IPS-NIHi7 (cell line): ENCODE results near the gene PRND.
"Not testable (repeated sequence)": the region's sequence is repeated elsewhere in the genome, so short reads cannot be mapped to it uniquely, and the experiment has no call there.

ENCODE experiments used
- DNase-seq: peaks from one replicate; pipeline ENCODE4 v3.0.0; 2012; ENCODE audit warnings: mixed read lengths; ENCODE audit errors: extremely low spot score

Gene PRND

DNA sequence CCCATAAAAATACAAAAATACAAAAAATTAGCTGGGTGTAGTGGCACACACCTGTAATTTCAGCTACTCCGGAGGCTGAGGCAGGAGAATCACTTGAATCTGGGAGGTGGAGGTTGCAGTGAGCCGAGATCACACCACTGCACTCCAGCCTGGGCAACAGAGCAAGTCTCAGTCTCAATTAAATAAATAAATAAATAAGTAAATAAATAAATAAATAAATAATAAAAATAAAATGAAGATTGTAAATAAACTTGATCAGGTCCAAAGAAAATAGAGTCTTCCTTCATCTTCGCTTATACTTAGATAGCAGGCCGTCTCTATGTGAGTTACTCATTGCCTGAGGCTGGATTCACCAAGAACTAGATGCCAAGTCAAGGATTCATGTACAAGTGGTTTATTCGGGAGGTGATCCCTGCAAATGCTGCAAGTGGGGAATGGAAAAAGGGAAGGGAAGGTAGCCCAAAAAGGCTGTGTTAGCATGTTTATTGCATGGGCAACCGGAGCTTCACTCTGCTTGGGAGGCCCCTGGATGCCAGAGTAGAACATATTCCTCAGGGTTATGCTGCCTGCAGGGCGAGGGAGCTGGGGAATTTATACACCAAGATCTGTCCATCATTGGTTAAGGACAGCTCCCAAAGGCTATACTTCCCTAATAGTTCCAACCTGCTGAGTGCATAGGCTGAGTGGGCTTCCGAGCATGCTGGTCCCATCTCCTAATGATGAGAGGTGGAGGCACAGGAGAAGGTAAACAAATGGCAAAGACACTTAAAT lies 16.3 kb downstream of the PRND start:
- no peak for DNase-seq

DNA sequence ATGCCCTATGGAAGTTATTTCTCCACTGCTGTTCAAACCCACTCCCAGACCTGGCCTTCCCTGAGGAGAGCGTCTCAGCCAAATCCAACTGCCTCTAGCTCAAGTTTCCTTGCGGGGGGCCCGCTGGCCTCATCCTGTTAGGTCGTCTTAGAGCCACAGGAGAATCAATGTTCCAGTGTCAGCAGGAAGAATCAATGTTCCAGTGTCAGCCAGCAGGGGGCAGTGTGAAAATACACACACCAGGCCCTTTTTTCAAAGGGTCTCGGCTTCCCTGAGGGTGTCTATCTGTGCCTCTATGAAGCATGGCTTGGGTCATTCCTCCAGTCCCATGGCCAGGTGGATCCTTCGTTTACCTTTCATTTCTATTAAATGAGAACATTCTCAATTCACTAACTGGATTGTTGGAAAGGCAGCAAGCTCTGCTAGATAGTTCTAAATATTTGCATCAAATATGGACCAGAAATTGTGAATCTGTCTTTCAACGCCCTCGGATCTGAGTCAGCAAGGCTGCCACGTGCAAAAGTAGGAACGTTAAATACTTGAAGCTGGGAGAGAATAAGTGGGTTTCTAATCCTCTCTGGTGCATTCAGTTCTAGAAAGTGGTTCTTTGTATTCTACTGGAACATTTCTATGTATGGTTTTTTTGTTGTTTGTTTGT lies 19.2 kb downstream of the PRND start:
- peak; percentile 80 for DNase-seq

DNA sequence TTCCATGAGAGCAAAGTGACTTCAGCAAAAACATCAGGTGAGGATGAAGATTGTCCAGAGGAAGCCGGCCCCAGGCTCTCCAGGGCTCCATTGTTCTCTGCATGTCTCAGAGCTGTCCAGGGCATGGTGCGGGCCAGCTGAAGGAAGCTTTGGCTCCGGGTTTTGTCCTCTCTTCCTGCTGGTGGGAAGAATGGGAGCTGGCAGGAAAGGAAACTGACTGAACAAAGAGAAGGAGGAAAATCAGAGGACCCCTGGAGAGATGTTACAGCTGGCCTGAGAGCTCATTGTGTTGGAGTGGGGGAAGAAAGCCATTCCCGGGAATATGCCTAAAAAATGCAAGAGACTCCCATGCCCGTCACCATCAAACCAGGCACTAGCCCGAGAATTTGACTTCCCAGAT lies 27.1 kb downstream of the PRND start:
- DNase-seq = peak; percentile 37

DNA sequence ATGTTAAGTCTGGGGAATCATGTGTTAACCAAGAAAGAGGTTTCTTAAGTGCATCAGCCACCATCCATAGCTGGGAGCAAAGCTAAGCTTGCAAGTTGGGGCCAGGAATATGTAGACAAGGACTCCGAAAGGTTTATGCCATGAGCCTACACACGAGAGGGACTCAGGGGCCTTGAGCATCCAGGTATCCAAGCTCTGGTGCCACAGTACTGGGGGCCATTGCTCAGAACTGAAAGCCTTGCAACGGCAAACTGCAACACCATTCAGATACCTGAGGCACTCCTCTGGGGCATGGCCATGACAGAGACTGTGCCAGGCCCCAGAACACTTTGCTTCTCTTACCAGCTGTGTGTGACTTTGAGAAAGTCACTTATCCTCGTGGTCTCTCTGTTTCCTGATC lies 27.6 kb downstream of the PRND start:
- no peak for DNase-seq

DNA sequence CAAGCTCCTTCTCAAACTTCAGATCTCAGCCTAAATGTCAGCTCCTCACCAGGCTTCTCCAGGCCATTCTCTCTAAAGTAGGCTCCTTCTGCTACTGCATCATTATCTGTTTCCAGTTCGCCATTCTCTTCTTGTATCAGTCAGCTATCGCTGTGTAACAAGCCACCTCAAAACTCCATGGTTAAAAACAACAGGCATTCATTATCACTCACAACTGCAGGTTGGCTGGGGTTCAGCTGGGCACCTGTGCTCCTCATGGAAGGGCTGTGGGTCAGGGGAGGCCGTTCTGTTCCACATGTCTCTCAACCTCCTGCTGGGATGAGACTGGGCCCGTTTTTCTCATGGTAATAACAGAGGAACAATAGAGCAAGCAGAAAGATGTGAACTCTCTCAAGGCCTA lies 28.7 kb downstream of the PRND start:
- DNase-seq = no peak

DNA sequence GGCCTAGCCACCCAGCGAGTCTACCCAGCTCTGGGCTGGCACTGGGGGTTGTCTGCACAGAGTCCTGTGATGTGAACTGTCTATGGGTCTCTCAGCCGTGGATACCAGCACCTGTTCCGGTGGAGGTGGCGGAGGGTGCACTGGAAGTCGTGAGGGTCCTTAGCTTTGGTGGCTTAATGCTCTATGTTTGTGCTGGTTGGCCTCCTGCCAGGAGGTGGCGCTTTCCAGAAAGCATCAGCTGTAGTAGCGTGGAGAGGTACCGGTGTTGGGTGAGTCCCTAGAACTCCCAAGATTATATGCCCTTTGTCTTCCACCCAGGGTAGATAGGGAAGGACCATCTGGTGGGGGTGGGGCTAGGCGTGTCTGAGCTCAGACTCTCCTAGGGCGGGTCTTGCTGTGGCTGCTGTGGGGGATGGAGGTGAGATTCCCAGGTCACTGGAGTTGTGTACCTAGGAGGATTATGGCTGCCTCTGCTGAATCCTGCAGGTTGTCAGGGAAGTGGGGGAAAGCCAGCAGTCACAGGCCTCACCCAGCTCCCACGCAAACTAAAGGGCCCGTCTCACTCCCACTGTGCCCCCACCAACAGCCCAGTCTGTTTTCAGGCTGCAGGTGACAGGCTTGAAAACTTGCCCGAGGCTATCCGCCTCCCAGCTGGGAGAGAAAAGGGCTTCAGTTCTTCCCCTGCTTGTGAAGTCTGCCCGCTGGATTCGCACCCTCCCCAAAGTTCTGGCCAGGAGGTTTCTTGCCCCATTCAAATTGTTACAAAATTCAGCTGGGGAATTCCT lies 37.6 kb downstream of the PRND start:
- DNase-seq = peak; percentile 34

DNA sequence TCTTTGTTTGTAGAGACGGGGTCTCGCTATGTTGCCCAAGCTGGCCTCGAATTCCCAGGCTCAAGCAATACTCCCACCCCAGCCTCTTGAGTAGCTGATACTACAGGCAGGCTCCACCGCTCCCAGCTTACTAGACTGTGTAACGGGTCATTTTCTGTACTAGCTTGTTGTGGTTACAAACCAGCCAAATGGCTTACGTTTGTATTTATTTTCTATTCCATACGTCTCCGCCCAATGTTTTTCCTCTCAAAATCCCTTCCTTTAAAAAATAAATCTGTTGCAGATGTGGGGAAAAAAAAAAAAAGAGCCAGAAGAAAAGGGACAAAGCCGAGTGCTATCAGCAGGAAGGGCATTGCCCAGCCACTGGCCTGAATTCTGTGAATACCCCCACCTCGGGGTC lies 41.6 kb downstream of the PRND start:
- DNase-seq = no peak

DNA sequence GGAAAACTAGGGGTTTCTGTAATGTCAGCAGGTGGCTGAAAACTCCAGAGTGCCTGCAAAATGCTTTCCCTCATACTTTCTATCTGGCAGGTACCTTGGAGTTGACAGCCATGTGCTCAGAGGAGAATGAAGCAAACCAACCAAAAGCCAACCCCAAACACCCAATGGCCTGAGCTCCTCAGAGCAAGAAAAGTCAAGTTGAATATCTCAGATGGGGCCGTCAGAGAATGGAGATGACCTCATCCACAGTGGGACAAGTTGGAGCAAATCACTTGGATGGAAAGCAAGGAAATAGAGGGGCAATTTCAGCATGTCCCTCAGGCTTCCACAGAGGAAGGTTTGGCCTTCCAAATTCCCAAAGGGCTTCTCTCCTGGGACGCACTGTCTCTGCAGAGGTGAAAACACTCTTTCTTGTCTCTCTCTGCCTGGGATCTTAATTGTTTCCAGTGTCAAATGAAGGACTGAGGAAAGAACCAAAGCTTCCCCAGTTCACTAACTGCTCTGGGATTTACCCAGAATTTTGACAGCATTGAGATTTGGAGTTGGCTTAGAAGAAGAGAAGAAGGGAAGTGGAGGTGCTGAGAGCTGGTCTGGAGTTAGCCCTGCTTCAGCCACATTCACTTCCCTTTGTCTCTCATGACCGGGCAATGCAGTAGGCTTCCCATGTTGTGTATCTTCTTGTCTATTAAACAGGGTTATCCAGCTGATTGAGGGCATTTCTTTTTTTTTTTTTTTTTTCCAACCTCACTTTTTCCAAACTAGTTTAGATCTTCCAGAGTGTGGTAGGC lies 42.2 kb downstream of the PRND start:
- DNase-seq = no peak

DNA sequence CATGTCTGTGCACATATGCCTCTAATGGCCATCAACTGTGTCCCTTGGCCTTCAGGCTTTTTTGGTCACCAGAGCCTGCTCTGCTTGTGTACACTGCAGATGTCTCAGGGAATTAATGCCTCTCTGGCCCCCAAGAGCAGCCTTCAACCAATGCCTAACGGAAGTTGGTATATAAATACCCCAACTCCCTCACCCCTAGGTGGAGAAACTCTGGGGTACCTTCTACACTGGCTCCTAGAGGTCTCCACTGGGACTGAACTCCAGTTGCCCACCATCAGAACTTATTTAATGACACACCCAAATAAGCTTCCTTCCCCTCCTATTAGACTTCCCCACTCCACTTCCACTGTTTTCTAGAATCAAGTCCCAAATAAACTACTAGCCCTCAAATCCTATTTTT lies 43.1 kb downstream of the PRND start:
- DNase-seq = no peak

DNA sequence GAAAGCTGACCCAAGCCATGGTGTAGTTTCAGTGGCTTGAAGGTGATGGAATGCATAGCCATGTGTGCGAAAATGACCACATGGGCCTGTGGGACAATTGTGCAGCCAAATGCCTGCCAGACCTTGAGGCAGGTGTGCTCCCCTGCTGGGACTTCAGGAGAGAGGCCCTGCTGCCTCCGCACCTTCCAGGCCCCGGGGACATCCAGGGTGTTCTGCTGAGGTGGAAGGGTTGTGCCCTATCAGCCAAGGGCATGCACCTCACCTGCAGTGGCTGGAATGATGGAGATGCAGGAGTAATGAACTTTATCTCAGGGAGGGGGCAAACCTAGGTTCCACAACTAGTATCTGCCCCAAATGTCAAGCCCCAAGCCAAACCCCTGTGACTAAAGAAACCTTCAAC lies 44.0 kb downstream of the PRND start:
- DNase-seq = no peak

DNA sequence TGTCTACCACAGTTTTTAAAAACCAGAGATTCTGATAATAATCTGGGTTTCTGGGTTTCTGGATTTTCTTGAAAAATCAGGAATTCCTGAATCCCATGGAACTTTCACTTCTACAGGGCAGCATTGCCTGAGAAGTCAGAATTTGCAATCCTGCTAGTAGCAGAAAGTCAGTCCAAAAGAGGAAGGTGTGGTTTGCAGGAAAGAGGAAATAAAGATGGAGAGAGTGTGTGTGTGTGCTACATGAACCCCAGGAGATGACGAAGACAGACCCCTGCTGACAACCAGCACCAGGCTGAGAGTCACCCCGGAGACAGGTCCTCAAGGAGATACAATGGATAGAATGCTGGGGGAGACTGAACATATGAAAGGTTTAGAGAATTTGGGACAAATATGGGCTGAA lies 44.9 kb downstream of the PRND start:
- no peak for DNase-seq

DNA sequence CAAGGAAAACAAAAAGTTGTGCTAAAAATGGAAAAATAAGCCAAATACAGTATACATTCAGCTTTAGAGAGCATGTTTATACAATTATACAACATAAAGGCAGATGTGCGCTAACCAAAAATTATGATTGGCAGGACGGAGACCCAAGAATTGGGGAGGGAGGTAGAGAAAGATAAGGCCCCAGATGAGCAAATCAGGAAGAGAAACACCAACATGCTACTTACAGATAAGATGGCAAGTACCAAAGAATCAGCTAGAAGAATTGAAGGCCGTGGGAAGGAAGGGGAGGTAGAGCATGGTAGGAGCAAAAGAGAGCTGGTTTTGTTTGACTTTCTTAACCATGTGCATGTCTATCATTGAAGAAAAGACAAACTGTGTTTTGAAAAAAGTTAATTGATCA lies 45.4 kb downstream of the PRND start:
- no peak for DNase-seq

DNA sequence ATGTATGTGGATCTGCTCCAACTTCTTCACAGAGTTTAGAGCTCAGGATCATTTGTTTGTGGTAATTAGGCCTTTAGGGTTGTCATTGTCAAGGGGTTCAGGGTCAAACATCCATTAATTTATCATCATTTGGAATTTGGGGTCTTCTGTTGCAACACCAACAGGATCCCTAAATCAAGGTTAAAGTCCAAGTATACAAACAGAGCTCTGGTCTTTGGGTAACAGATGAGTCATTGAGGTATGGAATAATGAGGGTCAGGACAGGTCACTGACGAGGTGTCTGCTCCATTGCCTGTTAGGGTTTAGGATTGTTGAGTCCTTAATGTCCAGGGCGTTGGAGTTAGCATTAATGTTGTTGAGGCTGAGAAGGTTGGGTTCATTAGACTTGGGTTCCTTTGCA lies 47.6 kb downstream of the PRND start:
- DNase-seq = no peak

DNA sequence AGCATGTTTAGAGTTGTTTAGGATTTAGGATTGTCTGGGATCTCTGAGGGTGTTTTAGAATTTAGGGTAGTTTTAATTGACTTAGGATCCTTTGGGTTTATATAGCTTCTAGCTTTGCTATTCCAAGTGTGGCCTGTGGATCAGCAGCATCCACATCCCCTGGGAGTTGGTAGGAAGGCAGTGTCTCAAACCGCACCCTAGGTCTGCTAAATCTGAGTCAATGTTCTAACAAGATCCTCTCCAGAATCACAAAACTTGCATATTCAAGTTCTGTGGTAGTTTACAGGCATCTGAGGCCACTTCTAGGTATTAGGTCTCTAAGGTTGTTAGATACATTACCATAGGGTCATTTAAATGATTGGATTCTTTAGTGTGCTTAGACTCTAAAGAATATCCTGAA lies 48.3 kb downstream of the PRND start:
- no peak for DNase-seq

DNA sequence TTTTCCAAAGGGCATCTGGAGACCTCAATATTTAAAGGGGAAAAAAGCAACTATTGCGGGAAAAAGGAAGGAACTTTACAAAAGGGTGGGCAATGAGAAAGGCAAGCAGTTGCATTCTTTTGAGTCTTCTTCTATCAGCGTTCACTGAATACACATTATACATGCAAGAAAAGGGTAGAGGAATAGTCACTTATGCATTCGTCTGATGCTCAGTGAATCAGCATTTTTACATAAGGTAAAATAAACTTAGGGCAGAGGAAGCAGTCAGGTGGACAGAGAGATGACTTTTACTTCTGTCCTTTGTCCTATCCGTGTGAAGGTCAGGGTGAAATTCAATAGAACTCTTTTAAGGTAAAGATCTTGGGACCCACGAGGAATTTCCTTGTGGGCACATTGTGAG lies 49.3 kb downstream of the PRND start:
- no peak for DNase-seq

DNA sequence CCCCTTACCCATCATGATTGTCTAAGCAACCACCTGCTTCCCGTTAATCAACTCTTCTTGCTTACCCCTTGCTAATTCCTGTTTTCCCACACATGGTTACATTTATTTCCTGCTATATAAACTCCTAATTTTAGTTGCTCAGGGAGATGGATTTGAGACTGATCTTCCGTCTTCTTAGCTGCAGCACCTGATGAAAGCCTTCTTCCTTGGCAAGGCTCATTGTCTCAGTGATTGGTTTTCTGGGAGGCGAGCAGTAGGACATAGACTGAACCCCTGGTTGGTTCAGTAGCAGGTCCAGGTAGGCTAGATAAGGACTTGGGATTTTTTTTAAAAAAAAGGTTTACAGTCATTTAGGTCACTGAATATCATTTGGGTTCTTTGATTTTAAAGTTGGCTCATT lies 50.4 kb downstream of the PRND start:
- no peak for DNase-seq

DNA sequence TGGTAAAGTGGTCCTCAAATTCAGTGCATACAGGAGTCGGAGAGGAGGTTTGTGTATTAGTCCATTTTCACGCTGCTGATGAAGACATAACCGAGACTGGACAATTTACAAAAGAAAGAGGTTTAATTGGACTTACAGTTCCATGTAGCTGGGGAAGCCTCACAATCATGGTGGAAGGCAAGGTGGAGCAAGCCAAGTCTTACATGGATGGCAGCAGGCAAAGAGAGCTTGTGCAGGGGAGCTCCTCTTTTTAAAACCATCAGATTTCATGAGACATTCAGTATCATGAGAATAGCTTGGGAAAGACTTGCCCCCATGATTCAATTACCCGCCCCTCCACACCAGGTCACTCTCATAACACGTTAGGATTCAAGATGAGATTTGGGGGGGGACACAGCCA lies 51.3 kb downstream of the PRND start:
- not testable (repeated sequence) for DNase-seq

DNA sequence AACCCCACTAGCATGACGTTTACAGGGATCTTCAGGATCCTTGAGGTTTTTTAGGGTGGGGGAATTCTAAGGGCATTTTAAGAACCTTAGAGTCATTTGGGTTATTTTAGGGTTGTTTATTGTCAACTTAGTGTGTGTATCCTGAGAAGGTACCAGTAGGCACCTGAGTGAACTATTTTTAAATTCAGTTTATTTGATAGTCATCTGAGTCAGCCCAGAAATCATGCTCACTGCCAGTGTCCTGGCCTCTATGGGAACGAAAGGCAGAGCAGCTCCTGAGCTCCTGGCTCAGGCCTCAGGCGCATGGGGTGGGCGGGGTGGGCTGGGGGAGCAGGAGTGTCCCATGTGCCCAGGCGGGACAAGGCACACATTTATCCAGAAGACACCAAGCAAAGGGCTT lies 52.0 kb downstream of the PRND start:
- DNase-seq = no peak

DNA sequence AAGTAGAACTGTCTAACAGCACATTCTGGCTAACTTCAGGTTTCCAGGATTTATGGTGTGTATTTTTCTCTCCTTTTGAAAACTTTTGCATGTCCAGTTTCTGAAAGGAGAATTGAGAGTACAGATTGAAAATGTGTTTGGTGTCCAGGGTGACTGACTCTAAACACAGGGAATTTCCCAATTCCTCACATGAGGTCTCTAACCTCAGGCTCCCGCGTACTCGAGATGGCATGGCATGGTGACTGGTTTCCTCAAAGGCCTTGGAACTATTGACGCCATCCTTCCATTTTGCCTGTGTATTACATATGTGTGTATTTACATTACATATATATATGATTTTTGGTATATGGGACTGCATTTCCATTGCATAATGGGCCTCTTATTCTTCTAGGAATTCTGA lies 52.5 kb downstream of the PRND start:
- DNase-seq = no peak

DNA sequence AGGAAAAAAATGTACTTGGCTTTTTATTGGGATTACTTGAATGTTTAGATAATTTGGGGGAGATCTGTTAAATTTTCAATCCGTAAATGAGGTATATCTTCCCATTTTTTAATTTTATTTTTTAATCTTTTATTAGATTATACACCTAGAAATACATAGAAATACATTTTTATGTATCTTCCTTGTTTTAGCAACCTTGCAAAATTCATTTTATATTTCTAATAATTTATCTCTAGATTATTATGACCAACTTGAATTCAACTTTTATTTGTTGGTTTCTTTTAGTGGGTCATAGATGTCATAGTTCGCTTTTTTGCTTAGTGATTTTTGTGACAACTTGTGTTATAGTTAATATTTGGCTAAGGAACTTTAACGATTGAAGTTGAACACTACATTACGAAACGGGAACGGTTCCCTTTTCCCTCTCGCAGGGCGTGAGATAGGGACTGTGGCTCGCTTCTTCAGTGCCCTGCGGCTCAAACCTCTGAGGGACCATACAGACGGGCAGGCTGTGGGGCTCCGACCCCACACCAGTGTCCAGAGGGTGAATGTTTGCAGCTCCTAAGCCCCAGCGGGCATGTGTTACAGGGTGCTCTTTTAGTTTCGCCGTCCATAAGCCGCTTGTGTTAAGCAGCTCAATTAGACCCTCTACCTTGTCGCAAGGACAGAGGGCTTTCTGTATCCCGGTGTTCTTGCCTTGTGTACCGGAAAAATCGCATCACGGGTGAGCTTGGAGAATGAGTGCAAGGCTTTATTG lies 53.8 kb downstream of the PRND start:
- DNase-seq = no peak

DNA sequence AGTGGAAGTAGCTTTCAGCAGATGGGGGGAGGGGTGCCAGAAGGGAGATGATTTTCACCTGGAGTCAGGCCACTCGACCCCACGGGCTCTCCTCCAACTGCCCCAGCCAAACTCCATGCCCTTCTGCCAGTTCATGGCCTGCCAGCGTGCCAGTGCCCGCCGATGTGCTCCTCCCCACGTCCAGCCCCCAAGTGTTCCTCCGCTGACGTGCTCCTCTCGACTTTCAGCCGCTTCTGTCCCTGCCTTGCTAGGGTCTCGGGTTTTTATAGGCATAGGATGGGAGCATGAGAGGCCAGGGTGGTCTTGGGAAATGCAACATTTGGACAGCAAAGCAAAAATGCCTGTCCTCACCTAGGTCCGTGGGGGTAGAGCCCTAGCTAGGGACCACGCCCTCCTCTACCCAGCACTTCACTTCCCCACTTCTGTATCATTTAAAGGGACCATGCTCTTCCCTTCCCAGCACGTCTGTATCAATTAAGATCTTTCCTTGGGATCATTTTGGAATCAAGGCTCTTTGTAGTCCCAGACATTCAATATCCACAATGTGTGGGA lies 54.4 kb downstream of the PRND start:
- no peak for DNase-seq
